Spleen (tissue), 11 donors: ENCODE data around the gene CPSF4L. TPM values are rescaled to one million over a fixed set of nuclear protein-coding genes. Genes with fewer than 3 reads are reported as not detected.

ENCODE experiments used
- DNase-seq: peaks from one replicate; pipeline ENCODE4 v3.0.0-alpha.2; 2020
- H3K27ac ChIP-seq, 8 donors: fragments of 200-600 bp; sonication (generic) in 7 of 8; 1 replicate in 4 of 8; 2 replicates in 4 of 8; pipeline versions ENCODE4 v1.5.0 to v1.8.0; 2016 to 2021; ENCODE audit warnings: inconsistent platforms in 4 of 8, mild to moderate bottlenecking in 4 of 8, moderate library complexity in 1 of 8
- H3K27me3 ChIP-seq, 7 donors: fragments of 200-600 bp; sonication (generic) in 6 of 7; replicated peaks in 1 of 7; 1 replicate in 4 of 7; 2 replicates in 3 of 7; pipeline versions ENCODE4 v1.5.0 to v1.8.0; 2016 to 2021; ENCODE audit warnings: inconsistent platforms in 3 of 7, mild to moderate bottlenecking in 1 of 7
- H3K36me3 ChIP-seq, 6 donors: fragments of 200-600 bp; sonication (generic) in 5 of 6; 1 replicate in 4 of 6; 2 replicates in 2 of 6; pipeline versions ENCODE4 v1.5.0 to v1.8.0; 2016 to 2021; ENCODE audit warnings: inconsistent platforms in 2 of 6
- H3K4me1 ChIP-seq, 6 donors: fragments of 200-600 bp; sonication (generic) in 5 of 6; 1 replicate in 3 of 6; 2 replicates in 3 of 6; pipeline versions ENCODE4 v1.5.0 to v1.8.0; 2016 to 2021; ENCODE audit warnings: inconsistent platforms in 3 of 6
- H3K4me3 ChIP-seq, 8 donors: fragments of 200-600 bp; sonication (generic) in 7 of 8; 1 replicate in 4 of 8; 2 replicates in 4 of 8; pipeline versions ENCODE4 v1.5.0 to v1.8.0; 2016 to 2021; ENCODE audit warnings: inconsistent platforms in 4 of 8, mild to moderate bottlenecking in 4 of 8, moderate library complexity in 2 of 8
- H3K9me3 ChIP-seq, 8 donors: fragments of 200-600 bp; sonication (generic) in 7 of 8; 1 replicate in 4 of 8; 2 replicates in 4 of 8; pipeline versions ENCODE4 v1.5.0 to v1.8.0; 2016 to 2021; ENCODE audit warnings: inconsistent platforms in 4 of 8
- POLR2A ChIP-seq, 3 donors: fragments of 450-650 bp; IDR thresholded peaks; one replicate each; pipeline ENCODE4 v1.5.1; 2017; ENCODE audit warnings: antibody characterized with exemption in 3 of 3, mild to moderate bottlenecking in 1 of 3
- POLR2AphosphoS5 ChIP-seq, 3 donors: sonication (generic); formaldehyde crosslinking; IDR thresholded peaks; one replicate each; pipeline ENCODE4 v1.5.1; 2017; ENCODE audit warnings: antibody characterized with exemption in 3 of 3
- WGBS, 5 donors: extraction: QIAGEN DNeasy Blood & Tissue Kit in 3 of 5; methylation state at CpG; one replicate each; pipeline versions ENCODE4 v1.1.5 to v1.1.7; 2013 to 2018; 5-methylcytosine and 5-hydroxymethylcytosine counted together
- intact Hi-C: fragments of 100-400 bp; cut with DNase I; formaldehyde crosslinking; loops from one replicate; pipeline ENCODE4 v1.15.0; 2023; ENCODE audit warnings: low total_unique reads
- polyA plus RNA-seq, 3 donors: library from polyadenylated mRNA; stranded (reverse); fragments of 200-250 nt; gene quantifications; one replicate each; pipeline ENCODE4 v1.2.1, GENCODE V29; 2013
- total RNA-seq, 7 donors: library from RNA; depleted of rRNA in 3 of 7; stranded (reverse); fragments of >200 nt in 3 of 7; fragmentation: NEBNext Ultra II Directional in 4 of 7; extraction: Animal tissue kit (Norgen Biotek cat#: 25700) in 4 of 7; gene quantifications; one replicate each; pipeline versions ENCODE4 v1.1.0 to v1.2.1, GENCODE V29; 2016 to 2021
- TF ChIP-seq, protein P1 (sequence below), 11 experiments: fragments of 200-600 bp in 7 of 11; fragments of 450-650 bp in 4 of 11; sonication (generic) in 4 of 11; IDR thresholded peaks in 8 of 11; conservative IDR thresholded peaks in 3 of 11; 1 replicate in 7 of 11; 2 replicates in 4 of 11; pipeline versions ENCODE4 v1.4.0 to v1.8.0; 2016 to 2021; ENCODE audit warnings: antibody characterized with exemption in 11 of 11, inconsistent platforms in 4 of 11, mild to moderate bottlenecking in 1 of 11
- donor health status: healthy with polysubstance abuse.
- donor health status: DM: no; HTN: no; CAD: no; lungs with moderate emphysema.
- donor health status: DM: no; HTN: no; CAD: no.
- donor health status: Bipolar disorder and iron deficiency.
- donor health status: healthy.
- donor health status: DM: no; HTN: no; CAD: no.
- donor health status: DM: yes; HTN: yes; CAD: no.

The CPSF4L gene
- total and polyA plus RNA-seq, 10 donors = not detected

DNA sequence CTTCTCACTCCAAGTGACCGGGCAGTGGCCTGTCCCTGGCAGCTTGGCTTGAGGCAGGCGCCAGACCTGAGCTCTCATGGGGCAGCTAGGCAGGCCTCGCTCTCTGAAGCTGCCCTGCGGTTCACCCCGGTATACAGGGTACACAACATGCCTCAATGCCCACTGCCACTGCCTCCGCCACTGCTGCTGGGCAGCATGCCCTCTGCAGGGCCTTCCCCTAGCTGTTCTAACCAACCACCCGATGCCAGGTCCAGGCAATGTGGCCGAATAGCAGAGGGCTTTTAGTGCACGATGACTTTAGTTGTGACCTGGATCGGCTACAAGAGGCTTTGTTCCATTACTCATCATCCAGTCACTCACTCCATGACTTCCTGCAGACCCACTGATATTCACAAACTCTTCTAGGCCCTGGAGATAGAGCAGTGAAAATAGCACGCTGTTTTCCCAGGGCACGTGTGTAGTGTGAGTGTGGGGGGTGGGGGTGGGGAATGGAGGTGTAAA is 30.4 kb upstream of the CPSF4L start:
- intact Hi-C loops = no loop called here
- Histone ChIP-seq H3K36me3 (no peaks in the 10 kb centered on the region), H3K9me3 (no peaks in the 10 kb centered on the region), H3K4me1 (peaks cover 19 to 80% (median 49%) of the 10 kb centered on the region in 6 donors), H3K4me3 (peak overlapping the region in 1 of 8 donors; percentile 21), H3K27me3 (no peaks in the 10 kb centered on the region), H3K27ac (peak overlapping the region in 7 of 8 donors; percentile 59 to 81 (median 71))
- 56 to 82% (median 79%) methylated on average over 9 to 12 of the region's 12 CpGs for WGBS, 5 donors
- no peak for DNase-seq
- TF ChIP-seq POLR2AphosphoS5 (IDR thresholded peaks at IDR 0.05) = peak in 1 of 3 donors; percentile 41
- TF ChIP-seq POLR2A (IDR thresholded peaks at IDR 0.05) = no peak

DNA sequence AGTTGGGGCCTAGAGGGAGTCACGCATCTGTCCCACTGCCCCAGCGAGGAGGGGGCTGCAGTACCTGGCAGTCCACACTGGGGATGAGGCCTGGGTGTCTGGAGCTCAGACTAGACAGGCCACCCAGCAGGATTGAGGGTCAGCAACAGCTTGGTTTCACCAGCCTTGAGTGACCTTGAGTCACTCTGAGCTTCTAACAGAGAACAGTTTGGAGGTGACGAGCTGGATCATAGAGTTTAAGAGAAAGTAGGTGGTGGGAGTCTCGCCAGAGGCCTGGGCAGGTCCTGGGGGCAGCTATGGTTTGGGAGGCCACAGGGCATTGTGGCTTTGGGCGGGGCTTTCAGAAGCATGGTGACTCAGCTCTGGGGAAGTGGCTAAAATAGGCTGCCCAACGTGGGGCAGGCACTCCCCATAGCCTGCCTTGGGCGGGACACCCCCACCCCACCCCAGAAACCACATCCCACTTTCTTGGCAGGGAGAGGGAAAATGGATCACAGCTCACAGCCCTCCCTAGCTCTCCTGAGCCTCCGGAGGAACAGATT is 29.7 kb upstream of the CPSF4L start:
- peak overlapping the region; percentile 42 to 81 (median 70) for H3K27ac ChIP-seq
- H3K4me1 ChIP-seq = peaks cover 19 to 87% (median 51%) of the 10 kb centered on the region in 6 donors
- H3K36me3 ChIP-seq = peaks cover 0 to 2% (median 0%) of the 10 kb centered on the region in 6 donors
- no peak for TF ChIP-seq POLR2A (IDR thresholded peaks at IDR 0.05)
- peak in 2 of 3 donors; percentile 30 to 36 for TF ChIP-seq POLR2AphosphoS5 (IDR thresholded peaks at IDR 0.05)
- intact Hi-C loops = no loop called here
- peak overlapping the region in 1 of 8 donors; percentile 21 for H3K4me3 ChIP-seq
- 17 to 45% (median 27%) methylated on average over 5 to 8 of the region's 8 CpGs for WGBS, 5 donors
- no peaks in the 10 kb centered on the region for H3K27me3 ChIP-seq
- no peaks in the 10 kb centered on the region for H3K9me3 ChIP-seq
- peak; percentile 83 for DNase-seq

DNA sequence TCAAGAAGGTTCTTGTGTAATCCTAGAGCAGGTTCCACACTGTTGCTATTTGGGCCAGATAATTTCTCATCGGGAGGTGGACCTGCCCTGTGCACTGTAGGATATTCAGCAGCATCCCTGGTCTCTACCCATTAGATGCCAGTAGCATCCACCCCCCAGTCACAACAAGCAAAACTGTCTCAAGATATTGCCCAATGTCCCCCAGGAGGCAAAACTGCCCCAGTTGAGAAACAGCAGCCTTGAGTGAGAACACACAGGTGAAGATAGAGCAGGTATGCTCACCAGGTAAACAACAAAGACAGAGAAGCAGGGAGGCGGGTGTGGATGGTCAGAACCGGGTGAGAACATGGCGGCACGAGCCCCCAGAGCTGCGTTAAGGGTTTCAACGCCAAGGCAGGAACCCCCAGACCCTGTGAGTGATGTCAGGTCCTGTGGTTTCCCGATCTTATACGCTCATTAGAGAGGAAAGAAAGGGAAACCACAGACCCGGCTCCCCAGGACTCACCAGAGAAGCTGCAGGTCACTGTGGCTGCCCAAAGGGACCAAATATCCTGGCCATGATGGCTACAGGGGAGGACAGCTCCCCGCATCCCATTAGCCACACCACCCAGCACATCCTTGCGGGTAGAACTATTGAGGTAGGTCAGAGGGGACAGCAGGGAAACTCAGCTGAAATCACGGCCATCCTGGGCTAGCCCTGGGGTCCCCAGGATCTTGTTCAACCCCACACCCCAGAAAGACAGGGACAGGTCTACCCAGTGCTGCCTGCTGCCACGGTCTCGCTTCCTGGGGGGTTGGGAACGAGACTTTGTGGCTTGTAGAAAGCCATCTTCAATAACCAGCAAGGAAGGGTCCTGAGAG is 28.9 kb upstream of the CPSF4L start:
- Histone ChIP-seq H3K27me3 (no peaks in the 10 kb centered on the region), H3K4me1 (peaks cover 19 to 94% (median 55%) of the 10 kb centered on the region in 6 donors), H3K36me3 (peaks cover 0 to 9% (median 3%) of the 10 kb centered on the region in 6 donors), H3K9me3 (no peaks in the 10 kb centered on the region), H3K4me3 (peak overlapping the region in 1 of 8 donors; percentile 21), H3K27ac (peak overlapping the region; percentile 42 to 81 (median 70))
- TF ChIP-seq POLR2A (IDR thresholded peaks at IDR 0.05) (no peak), POLR2AphosphoS5 (IDR thresholded peaks at IDR 0.05) (no peak)
- TF ChIP-seq, protein P1, sequence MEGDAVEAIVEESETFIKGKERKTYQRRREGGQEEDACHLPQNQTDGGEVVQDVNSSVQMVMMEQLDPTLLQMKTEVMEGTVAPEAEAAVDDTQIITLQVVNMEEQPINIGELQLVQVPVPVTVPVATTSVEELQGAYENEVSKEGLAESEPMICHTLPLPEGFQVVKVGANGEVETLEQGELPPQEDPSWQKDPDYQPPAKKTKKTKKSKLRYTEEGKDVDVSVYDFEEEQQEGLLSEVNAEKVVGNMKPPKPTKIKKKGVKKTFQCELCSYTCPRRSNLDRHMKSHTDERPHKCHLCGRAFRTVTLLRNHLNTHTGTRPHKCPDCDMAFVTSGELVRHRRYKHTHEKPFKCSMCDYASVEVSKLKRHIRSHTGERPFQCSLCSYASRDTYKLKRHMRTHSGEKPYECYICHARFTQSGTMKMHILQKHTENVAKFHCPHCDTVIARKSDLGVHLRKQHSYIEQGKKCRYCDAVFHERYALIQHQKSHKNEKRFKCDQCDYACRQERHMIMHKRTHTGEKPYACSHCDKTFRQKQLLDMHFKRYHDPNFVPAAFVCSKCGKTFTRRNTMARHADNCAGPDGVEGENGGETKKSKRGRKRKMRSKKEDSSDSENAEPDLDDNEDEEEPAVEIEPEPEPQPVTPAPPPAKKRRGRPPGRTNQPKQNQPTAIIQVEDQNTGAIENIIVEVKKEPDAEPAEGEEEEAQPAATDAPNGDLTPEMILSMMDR (IDR thresholded peaks at IDR 0.05 in 8 of 11, conservative IDR thresholded peaks at IDR 0.05 in 3 of 11) = no peak
- intact Hi-C loops = no loop called here
- 41 to 55% (median 45%) methylated on average over 13 to 16 of the region's 16 CpGs for WGBS, 5 donors
- DNase-seq = no peak

DNA sequence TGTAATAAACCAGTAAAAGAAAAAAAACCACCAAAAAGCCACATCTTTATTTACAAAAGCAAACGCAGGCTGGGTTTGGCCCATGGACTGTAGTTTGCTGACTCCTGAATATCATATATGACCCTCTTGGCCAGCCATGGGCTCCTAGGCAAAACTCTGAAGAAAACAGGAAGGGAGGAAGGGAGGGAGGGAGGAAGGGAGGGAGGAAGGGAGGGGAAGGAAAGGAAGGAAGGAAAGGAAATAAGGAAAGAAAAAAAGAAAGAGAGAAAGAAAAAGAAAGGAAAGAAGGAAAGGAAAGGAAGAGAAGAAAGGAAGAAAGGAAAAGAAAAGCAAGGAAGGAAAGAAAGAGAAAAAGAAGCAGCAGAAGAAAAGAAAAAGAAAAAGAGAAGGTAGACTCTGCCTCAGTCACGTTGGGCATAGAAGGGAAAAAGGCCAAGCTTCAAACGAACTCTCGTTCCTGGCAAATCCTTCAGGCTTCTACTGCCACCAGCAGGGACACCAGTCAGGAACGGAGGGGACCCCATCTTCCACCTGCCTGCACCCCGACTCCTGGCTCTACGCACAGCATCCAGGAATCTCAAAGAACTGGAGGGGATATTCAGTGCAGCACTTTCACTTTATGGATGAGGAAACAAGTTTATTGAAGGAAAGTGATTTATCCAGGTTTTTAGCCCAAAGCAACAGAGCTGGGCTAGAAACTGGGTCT is 28.0 kb upstream of the CPSF4L start:
- peak overlapping the region; percentile 42 to 81 (median 70) for H3K27ac ChIP-seq
- H3K9me3 ChIP-seq = no peaks in the 10 kb centered on the region
- peaks cover 0 to 19% (median 11%) of the 10 kb centered on the region in 6 donors for H3K36me3 ChIP-seq
- WGBS, 5 donors = 56 to 80% (median 76%) methylated on average over 7 of the region's 7 CpGs
- DNase-seq = no peak
- H3K27me3 ChIP-seq = no peaks in the 10 kb centered on the region
- H3K4me3 ChIP-seq = no peak overlapping the region
- TF ChIP-seq POLR2A (IDR thresholded peaks at IDR 0.05) (no peak), POLR2AphosphoS5 (IDR thresholded peaks at IDR 0.05) (no peak)
- TF ChIP-seq, protein P1 (IDR thresholded peaks at IDR 0.05 in 8 of 11, conservative IDR thresholded peaks at IDR 0.05 in 3 of 11) = no peak
- peaks cover 19 to 99% (median 55%) of the 10 kb centered on the region in 6 donors for H3K4me1 ChIP-seq
- intact Hi-C loops = no loop called here
